AG09309 (cell line): ENCODE data around the gene SVEP1.

Experiments used
- DNase-seq: peaks from one replicate; pipeline ENCODE4 v3.0.0-alpha.2; 2010; ENCODE audit warnings: low read depth
- H3K4me3 ChIP-seq: 2 replicates; pipeline ENCODE4 v1.5.1; 2011; ENCODE audit warnings: mild to moderate bottlenecking, low read depth, low read length, moderate library complexity; ENCODE audit not compliant: control insufficient read depth
- TF ChIP-seq, protein P1 (sequence below): IDR thresholded peaks from 2 replicates; pipeline ENCODE4 v1.5.1; 2011; ENCODE audit warnings: mild to moderate bottlenecking, low read depth, low read length, inconsistent platforms; ENCODE audit not compliant: insufficient read depth, control insufficient read depth; ENCODE audit errors: missing control alignments

Gene SVEP1

DNA sequence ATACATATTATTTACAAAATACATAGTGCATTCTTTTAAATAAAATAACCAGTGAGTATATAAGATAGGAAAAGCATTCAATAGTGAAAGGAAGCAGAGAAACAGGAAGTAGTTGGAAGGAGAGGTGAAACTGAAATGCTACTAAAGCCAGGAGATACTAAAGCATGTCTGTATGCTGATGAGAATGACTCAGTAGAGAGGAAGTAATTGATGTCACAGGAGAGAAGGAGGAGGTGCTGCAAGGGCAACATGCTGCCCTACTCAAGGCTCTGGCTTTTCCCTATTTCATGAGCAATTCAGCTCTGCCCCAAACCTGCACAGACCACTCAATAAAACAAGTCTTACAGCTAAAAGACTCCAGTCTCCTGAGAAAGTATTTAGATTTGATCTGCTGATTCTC is 133.4 kb downstream of the SVEP1 start:
- TF ChIP-seq, protein P1, sequence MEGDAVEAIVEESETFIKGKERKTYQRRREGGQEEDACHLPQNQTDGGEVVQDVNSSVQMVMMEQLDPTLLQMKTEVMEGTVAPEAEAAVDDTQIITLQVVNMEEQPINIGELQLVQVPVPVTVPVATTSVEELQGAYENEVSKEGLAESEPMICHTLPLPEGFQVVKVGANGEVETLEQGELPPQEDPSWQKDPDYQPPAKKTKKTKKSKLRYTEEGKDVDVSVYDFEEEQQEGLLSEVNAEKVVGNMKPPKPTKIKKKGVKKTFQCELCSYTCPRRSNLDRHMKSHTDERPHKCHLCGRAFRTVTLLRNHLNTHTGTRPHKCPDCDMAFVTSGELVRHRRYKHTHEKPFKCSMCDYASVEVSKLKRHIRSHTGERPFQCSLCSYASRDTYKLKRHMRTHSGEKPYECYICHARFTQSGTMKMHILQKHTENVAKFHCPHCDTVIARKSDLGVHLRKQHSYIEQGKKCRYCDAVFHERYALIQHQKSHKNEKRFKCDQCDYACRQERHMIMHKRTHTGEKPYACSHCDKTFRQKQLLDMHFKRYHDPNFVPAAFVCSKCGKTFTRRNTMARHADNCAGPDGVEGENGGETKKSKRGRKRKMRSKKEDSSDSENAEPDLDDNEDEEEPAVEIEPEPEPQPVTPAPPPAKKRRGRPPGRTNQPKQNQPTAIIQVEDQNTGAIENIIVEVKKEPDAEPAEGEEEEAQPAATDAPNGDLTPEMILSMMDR, result no peak
- DNase-seq, result no peak
- no peak overlapping the region for H3K4me3 ChIP-seq

DNA sequence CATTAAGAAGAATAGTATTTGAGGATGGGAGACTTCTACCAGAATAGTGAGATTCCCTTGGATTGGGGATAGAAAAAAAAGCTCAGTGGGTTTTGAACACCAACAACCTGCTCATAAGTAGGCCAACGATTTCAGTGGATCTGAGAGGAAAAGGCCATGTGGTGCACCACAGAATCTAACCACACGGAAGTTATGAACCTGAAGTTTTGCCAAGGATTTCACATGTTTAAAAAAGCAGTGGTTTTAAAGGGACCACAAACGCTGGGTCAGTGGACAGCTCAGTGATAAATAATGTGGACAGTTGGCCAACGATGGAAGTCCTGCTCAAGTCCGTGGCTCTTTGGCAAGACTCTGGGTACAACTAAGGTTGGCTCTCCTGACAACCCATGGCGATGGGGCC is 134.6 kb downstream of the SVEP1 start:
- DNase-seq, result peak; percentile 84
- TF ChIP-seq, protein P1, result no peak
- no peak overlapping the region for H3K4me3 ChIP-seq

DNA sequence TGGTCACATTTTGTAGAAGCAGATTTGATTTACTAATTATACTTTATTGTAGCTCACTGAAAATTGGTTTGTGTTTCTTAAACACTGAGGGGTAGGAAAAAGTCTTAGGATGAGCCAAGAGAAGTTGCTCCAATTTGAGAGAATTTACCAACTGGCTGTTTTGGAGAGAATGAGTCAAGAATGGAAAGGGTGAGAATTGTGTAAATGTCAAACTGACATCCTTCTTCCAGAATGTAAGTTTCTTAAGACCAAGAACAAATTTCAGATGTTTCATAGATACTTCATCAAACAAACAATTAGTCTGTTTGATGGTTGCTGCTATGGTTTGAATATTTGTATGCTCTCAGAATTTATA is 135.7 kb downstream of the SVEP1 start:
- peak; percentile 66 for DNase-seq
- TF ChIP-seq, protein P1, result no peak
- no peak overlapping the region for H3K4me3 ChIP-seq

DNA sequence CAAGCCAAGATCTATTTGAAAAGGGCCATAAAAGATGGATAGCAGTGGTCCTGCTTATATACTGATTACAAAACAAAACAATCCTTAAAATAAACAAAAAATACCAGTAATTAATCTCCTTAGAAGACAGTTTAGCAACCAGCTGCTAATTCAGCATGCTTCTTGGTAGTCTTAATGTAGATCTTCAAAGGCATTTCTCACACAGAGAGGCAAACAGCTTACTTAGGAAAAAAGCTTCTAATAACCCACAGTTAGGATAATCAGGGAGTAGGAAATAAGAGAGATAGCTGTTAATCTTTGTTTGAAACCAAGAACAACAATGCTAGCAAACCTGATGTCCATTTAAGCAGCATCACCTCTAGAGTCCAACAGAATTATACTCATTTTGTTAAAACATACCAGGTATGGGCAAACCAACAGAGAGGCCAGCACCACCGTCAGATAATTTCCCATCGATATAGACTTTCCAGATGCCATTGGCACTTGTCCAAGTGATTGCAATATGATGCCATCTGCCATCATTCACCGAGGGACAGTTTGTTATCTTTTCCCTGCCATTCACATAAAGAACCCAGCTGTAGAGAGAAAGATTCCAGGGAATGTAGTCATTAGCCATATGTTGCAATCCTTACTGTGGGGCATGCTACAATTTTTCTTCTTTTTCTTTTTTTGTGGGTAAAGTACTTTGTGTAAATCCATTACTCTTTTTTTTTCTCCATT is 136.2 kb downstream of the SVEP1 start:
- DNase-seq, result peak; percentile 50
- no peak overlapping the region for H3K4me3 ChIP-seq
- TF ChIP-seq, protein P1, result no peak

DNA sequence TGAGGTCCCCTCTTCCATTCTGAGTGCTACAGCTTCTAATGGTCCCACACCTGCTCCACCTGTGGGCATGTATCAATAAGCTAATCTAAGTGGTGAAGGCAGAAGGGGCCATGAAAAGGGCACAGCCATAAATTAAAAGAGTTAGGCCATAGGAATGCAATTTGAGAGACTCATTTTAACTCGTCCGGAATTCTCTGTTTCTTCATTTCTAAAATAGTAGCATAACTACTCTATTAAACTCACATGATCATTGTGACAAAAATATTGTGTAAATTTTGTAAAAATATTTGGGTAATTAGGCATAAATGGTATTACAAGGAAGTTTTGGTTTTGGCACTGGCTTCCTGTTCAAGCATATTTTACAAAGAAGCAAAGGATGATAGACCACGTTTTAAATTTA is 138.7 kb downstream of the SVEP1 start:
- TF ChIP-seq, protein P1, result no peak
- DNase-seq, result no peak
- H3K4me3 ChIP-seq, result no peak overlapping the region

DNA sequence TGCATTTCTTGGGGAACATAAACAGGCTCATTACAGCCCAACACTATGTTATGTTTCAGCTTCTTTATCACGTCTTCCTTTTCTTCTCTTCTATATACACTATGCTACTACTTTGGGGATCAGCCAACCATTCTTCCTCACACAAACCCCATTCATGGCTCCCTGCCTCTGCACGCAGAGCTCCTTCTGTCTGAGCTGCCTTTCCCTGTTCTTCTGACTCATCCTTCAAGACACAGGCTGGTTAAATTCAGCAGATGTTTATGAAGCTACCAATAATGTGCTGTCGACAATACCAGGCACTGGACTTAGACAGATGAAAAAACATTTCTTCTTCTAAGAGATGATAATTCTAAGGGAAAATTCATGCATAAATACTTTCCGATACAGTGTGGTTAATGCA is 139.4 kb downstream of the SVEP1 start:
- TF ChIP-seq, protein P1, result no peak
- peak; percentile 85 for DNase-seq
- no peak overlapping the region for H3K4me3 ChIP-seq
